SK-N-DZ (cell line): ENCODE measurements around the gene TGFB3.
"Not testable (repeated sequence)": the region's sequence is repeated elsewhere in the genome, so short reads cannot be mapped to it uniquely, and the experiment has no call there.

Experiments used
- DNase-seq: peaks from one replicate; pipeline ENCODE4 v3.0.0-alpha.2; 2015; ENCODE audit warnings: low spot score

The TGFB3 gene

DNA sequence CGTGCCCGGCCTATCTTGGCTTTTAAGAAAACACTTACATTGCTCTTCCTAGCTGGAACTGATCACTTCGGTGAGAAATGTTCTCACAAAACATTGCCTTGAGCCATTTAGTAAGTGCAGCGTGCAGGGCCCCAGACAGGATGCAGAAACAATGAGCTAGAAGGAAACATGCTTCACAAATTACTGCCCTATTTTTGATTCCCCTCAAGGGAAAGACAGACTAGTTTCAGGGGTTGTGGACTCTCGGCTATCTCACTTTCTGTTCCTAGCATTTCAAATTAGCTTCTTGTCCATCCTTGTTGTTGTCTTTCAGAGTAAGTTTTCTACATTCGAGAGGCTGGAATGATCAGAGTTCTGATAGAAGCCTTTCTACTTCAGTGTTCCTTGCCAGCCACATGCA, 21.6 kb downstream of the TGFB3 start:
- no peak for DNase-seq

DNA sequence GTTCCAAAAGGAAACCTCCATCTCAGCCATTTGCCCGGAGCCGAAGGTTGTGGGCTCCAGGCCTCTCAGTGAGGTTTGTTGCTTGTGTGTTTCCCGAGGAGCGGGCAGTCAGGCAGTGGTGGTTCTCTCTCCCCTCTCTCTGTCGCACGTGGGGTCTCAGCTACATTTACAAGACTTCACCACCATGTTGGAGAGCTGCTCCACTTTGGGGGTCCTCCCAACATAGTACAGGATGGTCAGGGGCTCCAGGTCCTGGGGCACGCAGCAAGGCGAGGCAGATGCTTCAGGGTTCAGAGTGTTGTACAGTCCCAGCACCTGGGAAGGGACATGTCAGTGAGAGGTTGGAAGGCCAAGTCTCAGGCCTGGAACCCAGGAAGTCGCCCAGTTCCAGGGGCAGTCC, 22.8 kb downstream of the TGFB3 start:
- DNase-seq, result no peak

DNA sequence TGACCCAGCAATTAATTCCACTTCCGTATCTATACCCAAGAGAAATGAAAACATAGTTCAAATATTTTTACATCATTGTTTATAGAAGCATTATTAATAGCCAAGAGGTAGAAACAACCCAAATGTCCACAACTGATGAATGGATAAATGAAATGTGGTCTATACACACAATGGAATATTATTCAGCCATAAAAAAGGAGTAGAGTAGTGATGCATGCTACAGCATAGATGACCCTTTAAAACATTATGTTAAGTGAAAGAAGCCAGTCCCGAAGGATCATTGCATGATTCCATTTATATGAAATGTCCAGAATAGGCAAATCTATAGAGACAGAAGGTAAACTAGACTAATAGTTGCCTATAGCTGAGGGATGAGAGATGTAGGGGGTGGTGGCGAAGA, 29.3 kb downstream of the TGFB3 start:
- no peak for DNase-seq

DNA sequence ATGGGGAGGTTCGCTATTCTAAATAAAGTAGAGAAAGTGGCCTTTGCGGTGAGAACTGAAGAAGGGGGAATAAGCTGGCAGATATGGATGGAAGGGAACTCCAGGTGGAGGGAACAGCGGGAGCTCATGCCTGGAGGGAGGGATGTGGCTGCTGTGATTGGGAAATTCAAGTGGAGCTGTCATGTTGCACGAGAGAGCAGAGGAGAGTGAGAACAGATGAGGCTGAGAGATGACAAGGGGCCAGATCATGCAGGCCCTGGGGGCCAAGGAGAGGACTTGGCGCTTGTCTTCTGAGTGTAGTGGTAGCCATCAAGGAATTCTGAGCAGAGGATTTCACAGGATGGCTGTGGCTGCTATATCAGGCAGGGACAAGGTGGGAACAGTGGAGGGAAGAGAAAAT, 35.0 kb downstream of the TGFB3 start:
- DNase-seq, result no peak

DNA sequence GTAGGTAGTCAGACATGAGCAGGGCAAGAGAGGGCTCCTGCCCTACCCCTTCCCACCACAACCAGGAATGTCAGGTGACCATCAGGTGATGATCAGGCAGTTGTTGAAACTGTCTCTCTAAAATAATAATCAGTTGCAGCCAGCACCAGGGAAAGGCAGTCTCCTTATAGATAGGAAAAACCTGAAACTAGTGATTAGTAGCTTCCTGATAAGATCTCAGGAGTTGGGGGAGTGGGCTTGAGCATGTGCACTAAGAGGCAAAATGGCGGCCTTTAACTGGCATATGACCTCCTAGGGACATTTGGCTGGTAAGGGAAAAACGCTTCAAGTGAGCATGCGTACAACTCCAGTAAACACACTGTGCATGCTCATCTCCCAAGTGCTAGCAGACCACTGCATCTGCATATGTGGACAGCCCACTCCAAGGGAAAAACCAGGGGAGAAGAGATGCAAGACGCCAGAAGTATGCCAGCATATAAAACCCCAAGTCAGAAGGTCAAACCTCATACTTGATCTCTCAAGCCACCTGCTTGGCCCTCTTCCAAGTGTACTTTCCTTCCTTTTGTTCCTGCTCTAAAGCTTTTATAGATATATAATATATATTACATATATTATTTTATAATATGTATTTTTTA, 37.1 kb downstream of the TGFB3 start:
- DNase-seq, result no peak

DNA sequence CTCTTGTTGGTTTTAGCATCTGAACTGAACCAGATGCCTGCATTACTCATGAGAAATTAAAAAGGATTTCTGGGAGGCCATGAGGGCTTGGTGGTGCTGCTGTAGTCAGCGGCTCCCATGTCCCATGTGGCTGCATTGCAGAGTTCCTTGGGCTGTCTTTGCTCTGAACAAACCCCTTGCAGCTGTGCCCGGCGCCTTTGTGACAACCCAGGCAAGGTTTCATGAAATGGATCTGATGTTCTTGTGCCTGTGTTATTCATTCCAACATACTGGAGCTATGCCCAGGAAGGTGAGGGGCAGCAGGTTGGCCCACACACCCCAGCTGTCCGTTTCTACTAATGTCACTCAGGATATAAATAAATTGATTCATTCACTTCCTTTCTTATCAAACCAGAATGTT, 40.8 kb downstream of the TGFB3 start:
- no peak for DNase-seq

DNA sequence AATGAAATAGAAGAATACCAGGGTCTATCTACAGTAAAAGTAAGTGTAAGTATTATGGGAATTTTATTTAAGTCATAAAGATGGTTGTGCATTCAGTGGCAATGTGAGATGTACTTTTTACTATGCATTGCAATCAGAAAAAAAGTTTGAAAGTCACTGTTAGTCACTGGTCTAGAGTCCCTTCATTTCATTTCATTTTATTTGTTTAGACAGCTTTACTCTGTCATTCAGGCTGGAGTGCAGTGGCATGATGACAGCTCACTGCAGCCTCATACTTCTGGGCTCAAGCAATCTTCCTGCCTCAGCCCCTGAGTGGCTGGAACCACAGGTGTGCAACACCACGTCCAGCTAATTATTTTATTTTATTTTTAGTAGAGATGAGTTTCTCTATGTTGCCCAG, 42.6 kb downstream of the TGFB3 start:
- no peak for DNase-seq

DNA sequence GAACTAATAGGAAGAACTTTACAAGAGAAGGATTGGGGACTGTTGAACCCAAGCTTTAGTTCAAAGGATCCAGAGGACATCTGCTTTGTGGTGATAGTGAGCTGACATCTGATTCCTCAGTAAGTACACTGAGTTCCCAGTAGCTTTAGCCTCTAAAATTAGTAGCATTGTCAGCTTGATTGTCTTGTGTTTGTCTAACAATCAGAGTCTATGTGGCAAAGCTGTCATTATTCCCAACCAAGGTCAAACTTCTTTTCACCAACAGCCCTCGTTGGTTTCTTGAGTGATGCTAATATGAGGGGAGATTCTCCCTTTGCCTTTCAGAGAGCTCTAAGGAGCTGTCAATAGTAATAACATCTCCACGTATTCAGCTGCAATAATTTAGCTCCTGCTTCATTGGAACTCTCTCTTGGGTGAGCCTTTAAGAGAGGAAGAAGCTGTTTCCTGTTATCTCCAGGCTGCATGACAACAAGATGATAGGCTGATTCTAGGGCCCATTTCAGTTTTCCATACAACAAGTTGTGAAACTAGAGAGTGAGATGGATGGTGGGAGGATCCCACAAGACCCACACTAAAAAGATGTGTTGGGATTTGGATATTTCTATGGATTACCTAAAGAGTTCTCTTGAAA, 46.7 kb downstream of the TGFB3 start:
- DNase-seq, result no peak

DNA sequence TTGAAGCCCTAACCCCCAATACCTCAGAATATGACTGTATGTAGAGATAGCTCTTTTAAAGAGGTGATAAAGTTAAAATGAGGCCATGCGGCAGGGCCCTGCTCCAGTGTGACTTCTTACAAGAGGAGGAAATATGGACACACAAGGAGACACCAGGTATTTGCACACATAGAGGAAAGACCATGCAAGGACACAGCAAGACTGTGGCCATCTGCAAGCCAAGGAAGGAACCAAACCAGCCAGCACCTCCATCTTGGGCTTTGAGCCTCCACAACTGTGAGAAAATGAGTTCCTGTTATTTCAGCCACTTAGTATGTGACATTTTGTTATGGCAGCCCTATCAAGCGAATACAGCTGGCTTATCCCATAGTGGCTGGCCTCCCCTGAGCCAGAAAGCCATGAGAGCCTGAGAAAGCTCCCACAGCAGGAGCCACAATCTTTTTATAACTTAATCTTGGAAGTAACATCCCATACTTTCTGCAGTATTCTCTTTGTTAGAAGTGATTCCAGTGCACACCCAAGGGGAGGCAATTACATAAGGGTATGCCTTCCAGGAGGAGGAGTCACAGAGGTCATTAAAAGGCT, 48.0 kb downstream of the TGFB3 start:
- no peak for DNase-seq

DNA sequence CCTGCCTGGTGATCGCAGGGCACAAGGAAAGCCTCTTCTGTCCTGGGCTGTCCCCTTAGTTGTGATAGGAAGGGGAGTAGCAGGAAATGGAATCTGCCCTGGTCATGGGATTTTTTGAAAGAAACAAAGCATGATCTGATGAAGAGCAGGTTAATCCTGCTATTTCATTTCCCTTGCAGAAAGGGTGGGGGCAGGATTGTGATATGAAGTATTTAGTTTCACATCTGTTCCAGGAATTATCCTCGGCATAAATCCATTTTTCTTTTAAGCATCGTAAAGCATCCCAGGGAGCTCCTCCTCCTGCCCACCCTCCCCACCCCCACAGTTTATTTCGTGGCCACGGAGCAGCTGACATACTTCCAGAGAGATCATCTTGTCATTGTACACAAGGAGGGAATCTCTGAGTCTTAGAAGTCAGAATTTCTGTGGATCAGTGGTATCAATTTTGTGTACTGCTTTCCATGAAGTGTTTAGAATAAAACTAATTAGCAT, 53.1 kb downstream of the TGFB3 start:
- DNase-seq, result no peak

DNA sequence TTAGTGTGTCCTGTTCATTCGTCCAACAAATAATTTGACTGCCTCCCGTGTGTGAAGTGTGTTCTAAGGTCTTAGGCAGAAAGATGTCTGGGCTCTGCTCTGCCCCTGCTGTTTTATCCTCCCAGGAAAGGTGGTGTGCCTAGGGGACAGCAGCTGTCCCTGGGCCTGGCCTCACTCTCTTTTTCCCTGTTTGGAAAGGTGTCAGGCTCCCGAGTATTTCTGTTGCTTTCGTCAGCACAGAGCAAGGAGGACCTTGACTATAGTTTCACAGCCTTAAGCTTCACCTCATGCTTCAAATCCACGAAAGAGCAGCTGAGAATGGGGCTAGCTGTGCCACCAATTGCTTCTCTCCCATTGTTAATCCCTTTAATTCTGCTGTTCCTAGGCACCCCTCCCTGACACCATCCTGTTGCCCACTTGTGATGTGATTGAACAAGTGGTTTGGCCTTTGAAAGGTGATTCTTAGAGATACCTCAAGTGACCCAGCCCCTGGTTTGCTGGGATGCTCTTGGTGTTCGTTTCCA, 54.2 kb downstream of the TGFB3 start:
- no peak for DNase-seq

DNA sequence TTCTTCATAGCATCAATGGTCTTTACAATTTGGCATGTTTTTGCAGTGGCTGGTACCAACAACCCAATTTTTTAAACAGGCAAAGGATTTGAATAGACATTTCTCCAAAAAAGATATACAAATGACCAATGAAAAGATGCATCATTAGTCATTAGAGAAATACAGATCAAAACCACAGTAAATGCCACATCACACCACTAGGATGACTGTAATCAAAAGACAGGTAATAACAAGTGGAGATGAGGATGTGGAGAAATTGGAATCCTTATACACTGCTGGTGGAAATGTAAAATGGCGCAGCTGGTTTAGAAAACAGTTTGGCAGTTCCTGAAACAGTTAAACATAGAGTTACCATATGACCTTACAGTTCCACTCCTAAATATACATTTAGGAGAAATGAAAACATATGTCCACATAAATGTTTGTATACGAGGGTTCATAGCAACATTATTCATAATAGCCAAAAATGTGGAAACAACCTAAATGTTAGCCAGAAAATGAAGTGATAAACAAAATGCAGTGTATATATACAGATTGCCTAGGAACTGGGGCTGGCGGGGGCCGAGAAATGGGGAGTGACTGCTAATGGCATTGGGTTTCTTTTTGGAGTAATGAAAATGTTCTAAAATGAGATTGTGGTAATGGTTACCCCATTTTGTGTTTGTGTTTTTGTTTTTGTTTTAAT, 55.2 kb downstream of the TGFB3 start:
- no peak for DNase-seq

DNA sequence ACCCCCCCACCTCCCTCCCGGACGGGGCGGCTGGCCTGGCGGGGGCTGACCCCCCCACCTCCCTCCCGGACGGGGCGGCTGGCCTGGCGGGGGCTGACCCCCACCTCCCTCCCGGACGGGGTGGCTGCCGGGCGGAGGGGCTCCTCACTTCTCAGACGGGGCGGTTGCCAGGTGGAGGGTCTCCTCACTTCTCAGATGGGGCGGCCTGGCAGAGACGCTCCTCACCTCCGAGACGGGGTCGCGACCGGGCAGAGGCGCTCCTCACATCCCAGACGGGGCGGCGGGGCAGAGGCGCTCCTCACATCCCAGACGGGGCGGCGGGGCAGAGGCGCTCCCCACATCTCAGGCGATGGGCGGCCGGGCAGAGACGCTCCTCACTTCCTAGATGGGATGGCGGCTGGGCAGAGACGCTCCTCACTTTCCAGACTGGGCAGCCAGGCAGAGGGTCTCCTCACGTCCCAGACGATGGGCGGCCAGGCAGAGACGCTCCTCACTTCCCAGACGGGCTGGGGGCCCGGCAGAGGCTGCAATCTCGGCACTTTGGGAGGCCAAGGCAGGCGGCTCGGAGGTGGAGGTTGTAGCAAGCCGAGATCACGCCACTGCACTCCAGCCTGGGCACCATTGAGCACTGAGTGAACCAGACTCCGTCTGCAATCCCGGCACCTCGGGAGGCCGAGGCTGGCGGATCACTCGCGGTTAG, 56.5 kb downstream of the TGFB3 start:
- not testable (repeated sequence) for DNase-seq

DNA sequence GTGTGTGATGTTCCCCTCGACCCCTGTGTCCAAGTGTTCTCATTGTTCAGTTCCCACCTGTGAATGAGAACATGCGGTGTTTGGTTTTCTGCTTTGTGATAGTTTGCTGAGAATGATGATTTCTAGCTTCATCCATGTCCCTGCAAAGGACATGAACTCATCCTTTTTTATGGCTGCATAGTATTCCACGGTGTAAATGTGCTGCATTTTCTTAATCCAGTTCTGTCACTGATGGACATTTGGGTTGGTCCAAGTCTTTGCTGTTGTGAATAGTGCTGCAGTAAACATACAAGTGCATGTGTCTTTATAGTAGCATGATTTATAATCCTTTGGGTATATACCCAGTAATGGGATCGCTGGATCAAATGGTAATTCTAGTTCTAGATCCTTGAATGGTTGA, 61.4 kb downstream of the TGFB3 start:
- not testable (repeated sequence) for DNase-seq

DNA sequence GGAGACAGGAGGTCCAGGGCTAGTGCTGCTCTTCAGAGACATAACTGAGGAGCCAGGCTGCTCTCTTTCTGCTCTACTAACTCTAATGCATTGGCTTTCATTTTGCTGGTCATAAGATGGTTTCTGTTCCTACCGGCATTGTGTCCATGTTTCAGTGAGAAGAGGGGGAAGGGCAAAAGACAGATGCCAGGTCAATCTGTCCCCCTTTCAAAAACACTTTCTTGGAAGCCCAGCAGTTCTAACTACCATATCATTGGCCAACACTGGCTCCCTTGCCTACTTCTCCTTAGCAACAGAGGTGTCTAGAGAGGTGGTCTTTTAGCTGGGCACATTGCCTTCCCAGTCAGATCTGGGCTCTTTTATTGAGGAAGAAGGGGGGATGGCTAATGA, 63.9 kb downstream of the TGFB3 start:
- DNase-seq, result peak; percentile 11

DNA sequence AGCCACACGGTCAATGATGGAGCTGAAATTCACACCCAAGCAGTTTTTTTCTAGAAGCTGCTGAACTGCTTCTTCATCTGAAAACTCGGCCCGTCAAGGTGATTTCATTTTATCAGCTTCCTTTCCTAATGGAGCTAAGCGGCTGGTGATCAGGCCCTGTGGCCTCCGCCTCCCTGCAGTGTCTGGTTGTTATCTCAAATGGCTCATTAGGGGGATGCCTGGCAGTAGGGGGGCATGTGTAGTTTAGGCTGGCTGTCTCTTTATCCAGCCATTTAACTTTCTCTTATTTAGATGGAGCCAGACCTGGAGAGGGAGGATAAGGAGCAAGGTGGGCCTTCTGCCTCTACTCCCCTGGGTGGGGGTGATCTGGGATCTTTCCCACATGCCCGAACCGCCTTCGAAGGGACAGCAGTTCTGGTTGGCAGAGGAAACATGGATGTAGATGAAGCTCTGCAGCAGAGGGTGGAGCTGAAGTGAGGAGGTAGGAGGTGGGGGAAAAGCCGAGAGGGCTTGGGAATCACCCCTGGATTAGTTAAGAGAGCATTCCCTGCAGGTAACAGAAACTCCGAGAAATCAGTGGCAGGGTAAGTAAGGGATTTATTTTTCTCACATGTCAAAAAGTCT, 64.4 kb downstream of the TGFB3 start:
- DNase-seq, result peak; percentile 68

DNA sequence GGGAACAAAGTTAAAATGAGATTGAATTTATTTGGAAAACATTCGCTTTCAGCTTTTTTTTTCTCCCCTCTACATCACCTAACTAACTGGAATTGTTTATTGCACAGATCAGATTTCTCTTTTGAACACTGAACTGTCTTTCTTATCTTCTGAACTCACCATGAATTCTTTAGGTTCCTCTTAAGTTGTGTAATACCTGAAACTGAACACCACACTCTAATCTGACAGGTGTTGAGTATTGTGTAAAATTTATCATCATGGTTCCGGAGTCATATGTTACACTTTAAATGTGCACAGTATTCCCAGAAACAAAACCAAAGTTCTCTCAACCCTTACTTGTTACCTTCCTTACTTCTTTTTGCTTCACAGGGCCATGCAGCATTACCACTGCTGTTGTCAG, 66.8 kb downstream of the TGFB3 start:
- DNase-seq, result no peak

DNA sequence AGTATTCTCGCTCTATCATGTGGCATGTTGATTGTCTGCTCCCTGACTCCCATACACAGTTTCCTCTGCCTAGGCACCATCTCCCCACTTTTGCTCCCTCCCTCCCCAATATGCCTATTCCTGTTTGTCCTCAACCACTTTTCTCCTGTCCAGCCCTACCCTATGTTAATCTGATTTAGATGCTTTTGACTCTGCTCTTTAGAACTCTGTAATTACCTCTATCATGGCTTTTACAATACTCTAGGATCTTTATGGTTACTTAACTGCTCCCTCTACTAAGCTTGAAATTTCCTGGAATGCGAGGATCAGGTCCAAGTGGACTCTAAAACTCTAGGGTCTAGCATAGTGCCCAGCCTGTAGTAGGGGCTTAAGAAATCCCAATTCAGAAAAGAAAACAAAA, 68.6 kb downstream of the TGFB3 start:
- DNase-seq, result no peak

DNA sequence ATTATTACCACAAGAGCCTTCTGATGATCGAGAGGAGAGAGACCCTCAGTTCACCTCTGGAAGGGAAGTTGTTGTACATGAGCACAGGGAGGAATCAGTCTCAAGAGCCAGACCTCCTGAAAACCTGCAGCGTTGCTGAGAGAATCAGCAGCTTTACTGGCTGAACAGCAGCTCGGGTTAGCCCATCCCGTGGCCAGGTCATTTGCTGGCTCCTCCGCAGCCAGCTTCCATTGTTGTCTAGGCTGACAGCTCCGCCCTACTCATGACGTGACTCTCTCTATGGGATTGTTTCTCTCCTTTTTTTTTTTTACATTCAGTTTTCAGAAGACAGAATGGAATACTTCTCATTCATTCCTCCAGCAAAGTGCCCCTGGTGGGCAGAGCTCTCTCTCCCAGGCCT, 69.9 kb downstream of the TGFB3 start:
- no peak for DNase-seq

DNA sequence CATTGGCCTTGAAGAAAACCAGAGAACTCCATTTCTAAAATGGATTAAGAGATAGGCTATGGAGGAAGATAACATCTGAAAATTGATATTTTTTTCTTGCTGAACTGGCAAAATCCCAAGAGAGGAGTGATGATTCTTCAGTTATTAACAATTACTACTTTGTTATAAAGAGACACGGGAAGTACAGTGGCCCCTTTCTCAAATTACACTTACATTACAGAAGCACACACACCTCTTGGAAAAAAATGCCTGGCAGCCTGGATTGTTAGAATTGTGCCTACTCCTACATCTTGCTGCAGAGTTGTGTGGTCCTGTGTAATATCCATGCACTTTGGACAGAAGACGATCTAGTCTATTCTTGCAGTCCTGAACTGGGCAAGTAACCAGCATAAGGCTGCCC, 71.7 kb downstream of the TGFB3 start:
- DNase-seq, result no peak

DNA sequence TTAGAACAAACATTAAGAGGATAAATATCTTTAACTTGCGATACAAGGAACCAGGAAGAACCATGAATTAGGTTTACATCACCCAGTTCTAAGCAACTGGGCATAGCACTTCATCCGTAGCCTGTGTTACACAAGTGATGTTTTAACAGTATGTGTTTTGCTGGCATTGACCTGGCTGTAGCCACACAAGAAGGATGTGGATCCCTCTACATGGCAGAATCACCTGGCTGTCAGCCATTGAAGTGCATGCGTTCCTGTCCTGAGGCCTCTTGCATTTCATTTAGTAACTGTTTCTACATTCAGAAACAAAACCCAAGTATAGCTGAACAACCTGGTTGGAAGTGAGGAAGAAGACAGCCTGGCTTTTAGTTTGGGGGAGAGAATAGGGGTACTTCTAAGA, 72.2 kb downstream of the TGFB3 start:
- DNase-seq, result no peak
